MG63 (cell line): ENCODE data around the gene ELK1. TPM values are rescaled to one million over a fixed set of nuclear protein-coding genes. Genes with fewer than 3 reads are reported as not detected.
"Not testable (repeated sequence)": the region's sequence is repeated elsewhere in the genome, so short reads cannot be mapped to it uniquely, and the experiment has no call there.

Experiments
- DNase-seq: peaks from one replicate; pipeline ENCODE4 v3.0.0-alpha.2; 2020
- H3K27me3 ChIP-seq: fragments of 250-450 bp; sonication (Bioruptor Pico); 2 replicates; pipeline ENCODE4 v1.5.1; 2020; ENCODE audit warnings: mild to moderate bottlenecking, moderate library complexity
- H3K36me3 ChIP-seq: fragments of 250-450 bp; sonication (Bioruptor Pico); 2 replicates; pipeline ENCODE4 v1.5.1; 2020; ENCODE audit warnings: mild to moderate bottlenecking, moderate library complexity
- H3K4me3 ChIP-seq: fragments of 250-450 bp; sonication (Bioruptor Pico); 2 replicates; pipeline ENCODE4 v1.5.1; 2020; ENCODE audit warnings: mild to moderate bottlenecking, moderate library complexity
- H3K9me3 ChIP-seq: fragments of 250-450 bp; sonication (Bioruptor Pico); 2 replicates; pipeline ENCODE4 v1.5.1; 2020; ENCODE audit warnings: mild to moderate bottlenecking, moderate library complexity
- total RNA-seq: library from RNA; depleted of rRNA; stranded (reverse); fragments of >200 nt; shearing (Covaris generic); gene quantifications from 2 replicates; pipeline ENCODE4 v1.2.3, GENCODE V29; 2014; ENCODE audit warnings: low replicate concordance; rRNA removed

ELK1 gene
- 33.2 and 39.4 TPM in 2 replicates for total RNA-seq

GRCh38 chrX:47650164-47651042 is at the start of gene ELK1:
Gene ELK1, minus strand, starts transcription at chrX:47650563. Its CDS starts 9,122 bp downstream, at chrX:47641441.
- peak within 1 kb of the TSS; percentile 85 for H3K4me3 ChIP-seq
- peaks cover 14% of the 10 kb centered on the region for H3K36me3 ChIP-seq
- H3K27me3 ChIP-seq, result no peaks in the 10 kb centered on the region
- peak; percentile 98 for DNase-seq
- H3K9me3 ChIP-seq, result no peaks in the 10 kb centered on the region

GRCh38 chrX:47697181-47697580 is 46.8 kb upstream of the ELK1 start:
- DNase-seq, result no peak

GRCh38 chrX:47690175-47690574 is 39.8 kb upstream of the ELK1 start:
- no peaks in the 10 kb centered on the region for H3K9me3 ChIP-seq
- no peaks in the 10 kb centered on the region for H3K27me3 ChIP-seq
- H3K36me3 ChIP-seq, result no peaks in the 10 kb centered on the region
- peak; percentile 4 for DNase-seq
- no peak overlapping the region for H3K4me3 ChIP-seq

More at GRCh38 chrX:47697181-47697580, 46.8 kb upstream of the ELK1 start:
- Histone ChIP-seq H3K4me3 (no peak overlapping the region), H3K27me3 (0 out of 2 replicates have a peak, but pooled peaks cover 2% of the 10 kb centered on the region), H3K36me3 (no peaks in the 10 kb centered on the region), H3K9me3 (no peaks in the 10 kb centered on the region)

GRCh38 chrX:47687263-47687662 is 36.9 kb upstream of the ELK1 start:
- no peak for DNase-seq
- Histone ChIP-seq H3K4me3 (no peak overlapping the region), H3K36me3 (no peaks in the 10 kb centered on the region), H3K9me3 (no peaks in the 10 kb centered on the region), H3K27me3 (no peaks in the 10 kb centered on the region)

- DNase-seq, result no peak
- H3K36me3 ChIP-seq, result no peaks in the 10 kb centered on the region
- H3K4me3 ChIP-seq, result no peak overlapping the region
- H3K27me3 ChIP-seq, result no peaks in the 10 kb centered on the region
- no peaks in the 10 kb centered on the region for H3K9me3 ChIP-seq
Observed at GRCh38 chrX:47683829-47684205, 33.5 kb upstream of the ELK1 start.

GRCh38 chrX:47683184-47683828 is 32.9 kb upstream of the ELK1 start:
- no peak for DNase-seq
- no peaks in the 10 kb centered on the region for H3K9me3 ChIP-seq
- no peak overlapping the region for H3K4me3 ChIP-seq
- H3K36me3 ChIP-seq, result no peaks in the 10 kb centered on the region
- H3K27me3 ChIP-seq, result no peaks in the 10 kb centered on the region

GRCh38 chrX:47675959-47676859 is 25.8 kb upstream of the ELK1 start:
- not testable (repeated sequence) for H3K9me3 ChIP-seq, DNase-seq, H3K36me3 ChIP-seq, H3K4me3 ChIP-seq, H3K27me3 ChIP-seq

- Histone ChIP-seq H3K27me3 (no peaks in the 10 kb centered on the region), H3K9me3 (0 out of 2 replicates have a peak, but pooled peaks cover 1% of the 10 kb centered on the region), H3K4me3 (no peak overlapping the region), H3K36me3 (no peaks in the 10 kb centered on the region)
- no peak for DNase-seq
Observed at GRCh38 chrX:47674776-47675175, 24.4 kb upstream of the ELK1 start.

GRCh38 chrX:47665797-47666196 is 15.4 kb upstream of the ELK1 start:
- not testable (repeated sequence) for H3K27me3 ChIP-seq, H3K36me3 ChIP-seq, DNase-seq, H3K4me3 ChIP-seq, H3K9me3 ChIP-seq

GRCh38 chrX:47664737-47665136 is 14.4 kb upstream of the ELK1 start:
- Histone ChIP-seq H3K9me3 (no peaks in the 10 kb centered on the region), H3K4me3 (no peak overlapping the region), H3K36me3 (no peaks in the 10 kb centered on the region), H3K27me3 (no peaks in the 10 kb centered on the region)
- DNase-seq, result no peak

GRCh38 chrX:47662144-47662657 is 11.8 kb upstream of the ELK1 start:
- H3K4me3 ChIP-seq, result no peak overlapping the region

GRCh38 chrX:47661539-47661938 is 11.2 kb upstream of the ELK1 start:
- Histone ChIP-seq H3K4me3 (no peak overlapping the region), H3K36me3 (peaks cover 16% of the 10 kb centered on the region), H3K9me3 (no peaks in the 10 kb centered on the region), H3K27me3 (no peaks in the 10 kb centered on the region)
- no peak for DNase-seq

More at GRCh38 chrX:47662144-47662657, 11.8 kb upstream of the ELK1 start:
- peak; percentile 58 for DNase-seq
- H3K36me3 ChIP-seq, result peaks cover 10% of the 10 kb centered on the region
- H3K27me3 ChIP-seq, result no peaks in the 10 kb centered on the region
- H3K9me3 ChIP-seq, result no peaks in the 10 kb centered on the region

GRCh38 chrX:47659421-47659726 is 9.0 kb upstream of the ELK1 start:
- H3K4me3 ChIP-seq, result peak overlapping the region; percentile 67
- DNase-seq, result no peak
- H3K36me3 ChIP-seq, result peaks cover 19% of the 10 kb centered on the region
- no peaks in the 10 kb centered on the region for H3K27me3 ChIP-seq
- no peaks in the 10 kb centered on the region for H3K9me3 ChIP-seq

GRCh38 chrX:47658684-47659420 is 8.5 kb upstream of the ELK1 start, which contains the start of gene UXT:
Gene UXT, minus strand, starts transcription at chrX:47659180. Its CDS starts 253 bp downstream, at chrX:47658927.
- no peaks in the 10 kb centered on the region for H3K9me3 ChIP-seq
- peaks cover 19% of the 10 kb centered on the region for H3K36me3 ChIP-seq
- DNase-seq, result peak; percentile 92
- H3K27me3 ChIP-seq, result no peaks in the 10 kb centered on the region
- peak within 1 kb of the TSS; percentile 67 for H3K4me3 ChIP-seq

- Histone ChIP-seq H3K4me3 (peak overlapping the region; percentile 67), H3K27me3 (no peaks in the 10 kb centered on the region), H3K36me3 (peaks cover 19% of the 10 kb centered on the region), H3K9me3 (no peaks in the 10 kb centered on the region)
- DNase-seq, result no peak
Observed at GRCh38 chrX:47658301-47658683, 7.9 kb upstream of the ELK1 start.
